DLD1 (cell line): ENCODE results near the gene ABHD11.
"Not testable (repeated sequence)": the region's sequence is repeated elsewhere in the genome, so short reads cannot be mapped to it uniquely, and the experiment has no call there.

Source experiments
- in situ Hi-C: cut with HindIII; loops from 2 replicates; pipeline ENCODE4 v1.10.0; 2017; ENCODE audit warnings: low sequenced_read_pairs

Gene ABHD11

DNA sequence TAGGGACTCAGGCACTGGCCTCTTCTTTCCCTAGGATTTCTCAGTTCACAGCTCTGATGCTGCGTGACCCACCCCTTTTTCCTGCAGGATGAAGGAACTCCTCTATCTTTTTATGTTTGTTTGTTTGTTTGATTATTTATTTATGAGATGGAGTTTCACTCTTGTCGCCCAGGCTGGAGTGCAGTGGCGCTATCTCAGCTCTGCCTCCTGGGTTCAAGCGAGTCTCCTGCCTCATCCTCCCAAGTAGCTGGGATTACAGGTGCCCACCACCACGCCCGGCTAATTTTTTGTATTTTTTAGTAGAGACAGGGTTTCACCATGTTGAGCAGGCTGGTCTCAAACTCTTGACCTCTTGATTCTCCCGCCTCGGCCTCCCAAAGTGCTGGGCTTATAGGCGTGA is 18.2 kb downstream of the ABHD11 start:
- in situ Hi-C loops: not testable (repeated sequence)

DNA sequence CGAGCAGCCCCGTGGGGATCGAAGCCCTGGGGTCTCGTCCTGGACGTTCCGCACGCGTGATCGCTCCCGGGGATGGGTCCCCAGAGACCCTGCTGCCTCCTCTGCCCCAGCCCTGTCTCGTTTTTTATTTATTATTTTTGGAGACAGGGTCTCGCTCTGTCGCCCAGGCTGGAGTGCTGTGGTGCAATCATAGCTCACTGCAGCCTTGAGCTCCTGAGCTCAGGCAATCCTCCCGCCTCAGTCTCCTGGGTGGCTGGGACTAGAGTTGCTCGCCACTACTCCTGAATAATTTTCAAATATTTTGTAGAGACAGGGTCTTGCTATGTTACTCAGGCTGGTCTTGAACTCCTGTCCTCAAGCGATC is 18.8 kb downstream of the ABHD11 start:
- in situ Hi-C loops: no loop called here

GRCh38 chr7:73718905-73719805 is 19.4 kb downstream of the ABHD11 start, which contains the start of gene STX1A:
Gene STX1A (minus strand): TSS chr7:73719669. CDS start chr7:73719631, 38 bp downstream.
- in situ Hi-C loops: no loop called here

- in situ Hi-C loops: no loop called here
Observed at GRCh38 chr7:73718438-73718881, 20.1 kb downstream of the ABHD11 start.

- in situ Hi-C loops: no loop called here
Observed at GRCh38 chr7:73717991-73718405, 20.6 kb downstream of the ABHD11 start.

GRCh38 chr7:73717025-73717807 is 21.4 kb downstream of the ABHD11 start:
- in situ Hi-C loops: no loop called here

GRCh38 chr7:73716318-73716890 is 22.2 kb downstream of the ABHD11 start:
- in situ Hi-C loops: no loop called here

- in situ Hi-C loops: no loop called here
Observed at GRCh38 chr7:73715648-73716317, 22.8 kb downstream of the ABHD11 start.

DNA sequence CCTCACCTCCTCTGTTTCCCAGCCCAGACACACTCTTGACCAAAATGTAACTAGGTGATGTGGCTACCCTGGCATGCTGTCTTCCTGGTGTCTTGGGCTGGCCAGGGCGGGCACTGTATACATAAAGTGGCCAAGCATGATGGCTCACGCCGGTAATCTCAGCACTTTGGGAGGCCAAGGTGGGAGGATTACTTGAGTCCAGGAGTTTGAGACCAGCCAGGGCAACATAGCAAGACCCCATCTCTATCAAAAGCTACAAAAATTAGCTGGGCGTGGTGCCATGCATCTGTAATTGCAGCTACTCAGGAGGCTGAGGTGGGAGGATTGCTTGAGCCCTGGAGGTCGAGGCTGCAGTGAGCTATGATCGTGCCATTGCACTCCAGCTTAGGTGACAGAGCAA is 25.3 kb downstream of the ABHD11 start:
- in situ Hi-C loops: not testable (repeated sequence)

DNA sequence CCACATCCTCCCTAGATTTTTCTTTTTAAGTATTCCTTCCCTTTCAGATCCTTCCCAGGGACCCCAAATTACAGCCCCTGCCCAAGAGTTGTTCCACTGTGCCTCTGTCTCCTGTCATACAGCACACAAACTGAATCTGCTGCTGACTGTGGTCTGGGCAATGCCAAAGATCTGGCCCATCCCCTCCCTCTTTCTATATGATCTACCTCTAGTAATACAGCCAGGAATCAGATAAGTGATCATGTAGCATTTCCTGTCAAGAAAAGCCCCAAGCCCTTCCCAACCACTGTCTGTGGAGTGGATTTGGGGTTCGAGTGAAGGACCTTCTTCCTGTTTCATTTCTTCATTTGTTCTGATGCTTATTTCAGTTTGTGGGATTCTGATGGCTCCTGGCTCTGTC is 25.8 kb downstream of the ABHD11 start:
- in situ Hi-C loops: no loop called here

GRCh38 chr7:73708961-73709549 is 29.5 kb downstream of the ABHD11 start:
- in situ Hi-C loops: no loop called here

DNA sequence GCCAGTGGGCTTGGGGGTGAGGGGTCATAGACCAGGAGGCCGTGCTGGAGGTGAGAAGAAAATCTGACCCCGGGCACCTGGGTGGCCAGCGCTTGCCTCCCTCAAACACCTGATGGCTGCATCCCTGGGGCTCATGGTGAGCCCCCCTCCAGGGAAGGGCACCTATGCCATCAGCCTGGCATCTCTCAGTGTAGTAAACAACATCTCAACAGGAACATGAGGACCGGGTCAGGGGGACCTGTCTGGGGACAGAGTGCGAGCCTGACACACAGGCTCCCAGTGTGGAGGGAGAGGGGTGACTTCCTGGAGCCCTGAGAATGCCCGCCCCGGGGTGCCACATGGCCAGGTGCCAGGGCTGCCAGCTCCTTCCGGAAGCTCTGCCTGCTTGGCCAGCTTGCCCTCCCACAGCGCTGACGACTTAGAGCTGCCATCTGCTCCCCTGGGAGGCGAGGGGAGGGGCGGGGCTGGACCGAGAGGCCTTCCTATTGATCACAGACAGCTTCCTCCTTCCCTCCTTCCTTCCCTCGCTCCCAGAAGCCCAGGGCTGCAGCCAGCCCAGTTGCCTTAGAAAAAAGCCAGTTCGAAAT is 31.5 kb downstream of the ABHD11 start:
- in situ Hi-C loops: no loop called here

DNA sequence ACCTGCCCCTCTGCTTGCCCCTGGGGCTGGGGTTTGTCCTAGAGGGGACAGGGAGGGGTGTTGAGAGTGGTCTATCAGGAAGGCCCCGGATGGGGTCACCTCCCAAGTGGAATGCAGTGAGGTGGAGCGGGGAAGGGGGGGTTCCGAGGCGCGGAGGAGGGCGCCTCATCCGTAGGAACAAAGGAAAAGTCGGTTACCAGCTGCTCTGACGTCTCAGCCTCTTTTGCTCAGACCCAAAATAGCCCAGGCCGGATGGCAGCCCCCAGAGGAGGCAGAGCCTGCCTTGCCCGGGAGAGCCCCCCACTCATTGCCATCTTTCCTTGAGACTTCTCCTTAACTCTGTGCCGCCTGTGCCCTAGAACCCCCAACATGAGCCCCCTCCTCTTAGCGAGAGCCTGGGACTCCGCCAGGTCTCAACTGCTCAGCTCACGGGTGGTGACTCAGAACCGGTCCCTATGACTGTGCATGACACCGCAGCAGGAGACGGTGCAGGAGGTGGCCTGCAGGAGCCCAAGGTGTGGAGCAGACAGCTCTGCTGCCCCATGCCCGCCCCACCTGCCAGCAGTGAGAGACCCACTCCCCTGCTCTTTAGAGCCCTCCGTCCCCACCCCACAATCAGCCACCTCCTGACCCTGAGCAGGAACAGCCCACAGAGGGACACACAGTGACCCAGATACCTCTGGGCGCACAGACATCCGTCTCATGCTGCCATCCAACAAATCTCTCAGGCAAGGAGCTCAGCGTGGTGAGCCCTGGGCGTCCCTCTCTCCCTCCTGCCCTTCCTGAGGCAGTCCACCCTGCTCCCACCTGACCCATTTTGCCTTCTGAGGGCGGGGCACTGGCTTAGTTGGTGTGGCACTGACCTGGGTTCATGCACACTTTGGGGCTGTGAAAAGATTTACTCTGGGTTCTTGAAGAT is 32.2 kb downstream of the ABHD11 start:
- in situ Hi-C loops: no loop called here

GRCh38 chr7:73705551-73705920 is 33.1 kb downstream of the ABHD11 start:
- in situ Hi-C loops: no loop called here

GRCh38 chr7:73704640-73705550 is 33.7 kb downstream of the ABHD11 start:
- in situ Hi-C loops: no loop called here

- in situ Hi-C loops: no loop called here
Observed at GRCh38 chr7:73703757-73704639, 34.6 kb downstream of the ABHD11 start.

GRCh38 chr7:73703225-73703624 is 35.4 kb downstream of the ABHD11 start:
- in situ Hi-C loops: no loop called here
